GM12874 (cell line): ENCODE results near the gene EIF4G3.

Experiments used
- TF ChIP-seq, protein P1 (sequence below): IDR thresholded peaks from 2 replicates; pipeline ENCODE4 v1.5.1; 2011; ENCODE audit warnings: low read depth, mild to moderate bottlenecking, control low read depth, low read length, moderate library complexity; ENCODE audit not compliant: insufficient read depth

EIF4G3 gene

DNA sequence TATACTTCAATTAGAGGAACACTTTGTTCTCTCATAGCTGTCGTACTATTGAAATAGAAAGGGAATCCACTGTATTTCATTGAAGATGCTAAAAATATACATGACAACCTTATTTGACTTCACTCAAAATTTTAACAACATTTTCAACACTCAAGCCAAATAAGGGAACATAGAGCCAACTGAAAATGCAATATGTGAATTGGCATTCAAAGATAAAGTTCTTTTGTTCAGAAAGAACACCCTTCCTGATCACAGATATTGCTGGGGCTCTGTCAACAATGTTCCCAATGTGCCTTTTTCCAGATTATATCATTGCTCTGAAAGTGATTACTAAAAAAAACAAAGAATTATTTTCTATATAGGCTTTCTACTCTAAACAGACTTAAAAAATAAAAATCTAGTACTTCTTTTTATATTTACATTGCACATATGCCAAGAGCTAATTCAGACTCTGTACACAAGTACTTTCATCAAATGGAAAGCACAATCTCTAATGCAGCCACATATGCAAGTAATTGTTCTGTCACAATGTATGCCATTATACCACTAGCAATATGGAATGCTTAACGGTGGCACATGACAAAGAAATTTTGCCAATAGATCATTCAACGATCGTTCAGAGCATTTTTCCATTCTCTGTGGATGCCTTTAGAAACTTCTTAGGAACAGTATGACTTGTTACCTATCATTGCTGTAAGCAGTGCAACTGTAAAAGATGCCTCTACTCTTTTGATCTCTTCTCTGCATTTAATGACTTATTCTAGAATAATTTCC lies 171.0 kb downstream of the EIF4G3 start:
- TF ChIP-seq, protein P1, sequence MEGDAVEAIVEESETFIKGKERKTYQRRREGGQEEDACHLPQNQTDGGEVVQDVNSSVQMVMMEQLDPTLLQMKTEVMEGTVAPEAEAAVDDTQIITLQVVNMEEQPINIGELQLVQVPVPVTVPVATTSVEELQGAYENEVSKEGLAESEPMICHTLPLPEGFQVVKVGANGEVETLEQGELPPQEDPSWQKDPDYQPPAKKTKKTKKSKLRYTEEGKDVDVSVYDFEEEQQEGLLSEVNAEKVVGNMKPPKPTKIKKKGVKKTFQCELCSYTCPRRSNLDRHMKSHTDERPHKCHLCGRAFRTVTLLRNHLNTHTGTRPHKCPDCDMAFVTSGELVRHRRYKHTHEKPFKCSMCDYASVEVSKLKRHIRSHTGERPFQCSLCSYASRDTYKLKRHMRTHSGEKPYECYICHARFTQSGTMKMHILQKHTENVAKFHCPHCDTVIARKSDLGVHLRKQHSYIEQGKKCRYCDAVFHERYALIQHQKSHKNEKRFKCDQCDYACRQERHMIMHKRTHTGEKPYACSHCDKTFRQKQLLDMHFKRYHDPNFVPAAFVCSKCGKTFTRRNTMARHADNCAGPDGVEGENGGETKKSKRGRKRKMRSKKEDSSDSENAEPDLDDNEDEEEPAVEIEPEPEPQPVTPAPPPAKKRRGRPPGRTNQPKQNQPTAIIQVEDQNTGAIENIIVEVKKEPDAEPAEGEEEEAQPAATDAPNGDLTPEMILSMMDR = no peak

DNA sequence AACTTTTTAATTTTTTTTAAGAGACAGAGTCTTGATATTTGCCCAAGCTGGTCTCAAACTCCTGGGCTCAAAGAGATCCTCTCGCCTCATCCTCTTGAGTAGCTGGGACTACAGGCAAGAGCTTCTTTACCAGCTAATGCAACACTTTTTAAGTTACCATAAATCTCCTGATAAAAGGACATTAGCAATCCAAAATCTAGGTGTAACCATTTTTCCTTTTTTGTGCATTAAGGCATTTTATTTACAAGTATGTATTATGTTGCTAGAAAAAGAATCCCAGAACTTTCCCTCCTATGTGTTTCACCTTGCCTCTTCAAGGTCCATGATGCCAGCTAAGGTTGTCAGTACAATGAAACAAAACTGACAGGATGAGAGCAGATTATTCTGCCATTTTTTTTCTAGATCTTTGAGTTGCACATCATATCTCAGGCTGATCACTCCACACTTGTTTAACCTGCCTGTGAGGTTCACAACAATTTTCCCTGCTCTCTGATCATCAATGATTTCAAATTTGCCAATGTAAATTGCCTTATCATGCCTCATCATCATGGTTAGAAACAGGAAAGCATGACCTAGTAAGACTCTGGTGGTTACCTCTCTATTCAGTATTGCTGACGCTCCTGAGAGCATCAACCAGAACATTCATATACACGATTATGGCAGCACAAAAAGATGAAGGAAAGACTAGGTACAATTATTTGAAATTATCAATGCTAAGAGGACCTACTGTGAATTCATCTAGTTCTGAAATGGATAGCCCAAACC lies 173.2 kb downstream of the EIF4G3 start:
- TF ChIP-seq, protein P1 = no peak

DNA sequence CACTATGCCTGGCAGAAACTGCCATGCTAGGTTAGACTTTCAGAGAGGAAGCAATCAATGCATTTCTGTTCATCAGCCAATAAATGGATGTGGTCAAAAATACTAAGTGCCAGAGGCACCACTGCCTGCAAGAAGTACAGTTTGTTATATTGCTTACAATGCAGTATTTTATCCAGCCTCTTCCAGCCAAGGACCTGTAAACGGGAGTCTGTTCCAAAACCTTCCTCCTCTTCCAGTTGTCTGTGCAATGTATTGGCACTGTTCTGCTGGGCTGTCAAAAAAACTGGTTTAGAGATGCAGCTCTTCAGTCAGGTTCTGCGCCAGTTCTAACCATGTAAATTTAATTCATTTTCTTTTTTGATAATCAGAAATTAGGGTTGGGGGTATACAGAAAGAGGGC lies 175.7 kb downstream of the EIF4G3 start:
- TF ChIP-seq, protein P1 = no peak

DNA sequence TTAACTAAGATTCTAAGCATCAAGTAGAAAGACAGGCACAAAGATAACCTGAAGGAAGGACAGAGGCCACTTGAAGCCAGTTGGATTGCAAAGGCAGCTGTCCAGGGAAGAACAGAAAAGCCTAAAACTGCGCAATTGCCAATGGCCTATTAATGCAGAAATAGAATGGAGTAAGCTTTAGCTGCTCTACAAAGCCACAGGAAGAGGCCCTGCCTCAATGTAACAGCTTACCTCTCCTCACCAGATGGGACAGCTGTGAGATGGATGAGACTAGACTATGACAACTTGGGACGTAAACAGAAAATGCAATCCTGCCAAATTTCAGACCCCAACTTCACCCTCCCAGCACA lies 176.5 kb downstream of the EIF4G3 start:
- TF ChIP-seq, protein P1 = no peak

DNA sequence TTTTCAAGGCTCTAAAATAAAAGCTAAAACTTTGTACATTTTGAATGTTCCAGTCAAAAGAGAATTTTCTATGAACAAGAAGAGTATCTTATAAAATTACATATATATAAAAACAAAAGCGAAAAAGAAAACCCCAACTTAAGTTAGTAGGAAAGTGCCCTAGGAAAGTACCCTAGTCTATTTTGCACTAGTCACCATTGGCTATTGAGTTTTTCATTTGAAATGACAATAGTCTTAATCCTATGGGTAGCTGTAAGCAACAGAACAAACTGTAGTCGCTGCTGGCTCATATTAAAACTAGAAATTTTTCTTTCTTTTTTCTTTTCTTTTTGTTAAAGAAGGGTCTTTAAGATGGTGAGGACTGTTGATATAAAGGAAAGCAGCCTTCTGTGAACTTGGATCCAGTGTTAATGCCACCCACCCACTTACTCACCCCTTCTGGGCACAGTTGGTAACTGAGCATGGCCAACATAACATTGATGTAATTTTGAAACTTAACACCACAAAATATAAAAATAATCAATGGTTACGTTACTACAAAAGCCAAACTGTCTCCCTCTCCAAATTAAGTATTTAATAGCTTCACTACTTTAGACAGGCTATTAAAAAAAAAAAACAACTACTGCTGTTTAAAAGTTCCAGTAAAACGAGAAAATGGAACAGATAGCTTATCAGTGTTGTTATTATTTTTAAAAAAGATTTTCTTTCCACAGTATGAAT lies 177.0 kb downstream of the EIF4G3 start:
- TF ChIP-seq, protein P1 = no peak

DNA sequence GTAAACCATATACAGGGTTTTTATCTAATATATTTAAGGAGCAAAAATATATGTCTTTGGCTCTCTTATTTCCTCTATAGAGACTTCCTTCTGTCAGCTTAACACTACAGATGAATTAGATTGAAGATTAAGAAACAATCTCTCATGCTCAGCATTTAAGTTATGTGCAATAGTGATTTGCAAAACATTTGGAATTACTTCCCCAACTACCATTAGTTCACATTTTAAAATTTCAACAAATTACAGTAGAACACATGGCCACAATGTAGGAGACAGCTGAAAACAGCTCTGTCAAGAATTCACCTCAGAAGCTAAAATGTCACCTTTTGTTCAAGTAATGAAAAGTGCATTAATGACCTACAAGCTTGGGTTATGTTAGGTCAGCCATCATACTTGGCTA lies 177.9 kb downstream of the EIF4G3 start:
- TF ChIP-seq, protein P1 = no peak

DNA sequence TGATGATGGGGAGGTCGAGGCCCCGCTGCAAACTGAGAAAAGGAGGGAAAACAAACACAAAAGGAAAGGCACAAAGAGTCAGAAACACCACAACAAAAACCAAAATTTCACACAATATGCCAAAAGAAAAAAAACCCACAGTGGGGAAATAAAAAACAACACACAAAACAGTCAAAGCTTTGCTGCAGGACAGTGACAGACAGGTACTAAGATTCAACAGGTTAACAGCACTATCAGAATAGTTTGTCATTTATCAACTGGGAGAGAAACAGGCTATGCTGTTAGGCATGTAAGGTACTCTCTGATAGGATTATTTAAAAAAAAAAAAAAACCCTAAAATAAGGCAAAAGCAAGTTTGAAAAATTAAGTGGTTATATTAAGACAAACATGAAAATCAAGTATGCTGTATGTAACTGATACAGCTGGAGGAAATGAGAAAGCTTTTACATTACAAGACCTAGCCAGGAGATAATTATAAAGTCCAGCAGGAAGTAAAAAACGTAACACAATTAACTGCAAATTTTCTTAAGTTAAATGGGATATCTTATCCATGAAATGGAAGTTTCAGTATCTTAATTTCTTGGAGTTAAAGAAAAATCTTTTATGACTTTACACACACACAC lies 179.0 kb downstream of the EIF4G3 start:
- TF ChIP-seq, protein P1 = no peak
